BJ (cell line): ENCODE measurements around the gene CFAP74. TPM values are rescaled to one million over a fixed set of nuclear protein-coding genes. Genes with fewer than 3 reads are reported as not detected.

Experiments
- CTCF ChIA-PET: fragments of 350-600 bp; formaldehyde crosslinking; extraction: SDS; loops from one replicate; lab custom pipeline; 2021; ENCODE audit warnings: antibody characterized with exemption, inconsistent platforms; lab: Yijun Ruan, JAX
- POLR2A ChIA-PET: fragments of 300-600 bp; sonication (Branson Sonifier 250); formaldehyde crosslinking; extraction: SDS; loops from one replicate; lab custom pipeline; 2021; ENCODE audit warnings: antibody characterized with exemption; lab: Charles Lee
- DNase-seq: peaks from one replicate; pipeline ENCODE4 v3.0.0-alpha.2; 2011; ENCODE audit warnings: low read depth
- H3K27me3 ChIP-seq: 2 replicates; pipeline ENCODE4 v1.6.0; 2011; ENCODE audit warnings: low read length; ENCODE audit not compliant: control insufficient read depth, insufficient read depth
- H3K36me3 ChIP-seq: 2 replicates; pipeline ENCODE4 v1.5.1; 2011; ENCODE audit warnings: low read length; ENCODE audit not compliant: control insufficient read depth, insufficient read depth
- H3K4me3 ChIP-seq: 2 replicates; pipeline ENCODE4 v1.5.1; 2011; ENCODE audit warnings: low read depth, mild to moderate bottlenecking, control low read depth, low read length
- polyA plus RNA-seq: library from polyadenylated mRNA; depleted of rRNA; stranded (reverse); fragments of >200 nt; gene quantifications from 2 replicates; pipeline ENCODE4 v1.2.3, GENCODE V29; 2011; rRNA removed
- TF ChIP-seq, protein P1 (sequence below): IDR thresholded peaks from 2 replicates; pipeline ENCODE4 v1.5.1; 2011; ENCODE audit warnings: low read depth, mild to moderate bottlenecking, control low read depth, inconsistent platforms, low read length, moderate library complexity; ENCODE audit not compliant: insufficient read depth

CFAP74 gene
- polyA plus RNA-seq, 1 experiment, result not detected

DNA sequence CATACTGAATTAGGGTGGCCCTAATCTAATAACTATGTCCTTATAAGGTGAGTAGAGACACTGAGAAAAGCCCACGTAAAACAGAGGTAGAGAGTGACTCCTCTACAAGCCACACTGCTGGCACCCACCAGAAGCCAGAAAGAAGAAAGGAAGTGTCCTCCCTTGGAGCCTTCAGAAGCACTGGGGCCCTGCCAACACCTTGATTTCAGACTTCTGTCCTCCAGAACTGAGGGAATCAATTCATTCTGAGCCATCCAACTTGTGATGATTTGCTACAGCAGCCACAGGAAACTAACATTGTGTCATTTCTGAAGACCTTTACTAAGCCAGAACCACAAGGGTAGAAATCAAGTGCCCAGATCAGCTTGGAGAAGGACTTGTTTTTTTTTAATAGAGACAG, 127.7 kb downstream of the CFAP74 start:
- ChIA-PET CTCF (interaction anchor here (1.4 kb wide), 1 partner anchor 12 kb away, joined by 6 read pairs; no protein-coding TSS in a partner anchor), POLR2A (no interaction called here)
- TF ChIP-seq, protein P1, sequence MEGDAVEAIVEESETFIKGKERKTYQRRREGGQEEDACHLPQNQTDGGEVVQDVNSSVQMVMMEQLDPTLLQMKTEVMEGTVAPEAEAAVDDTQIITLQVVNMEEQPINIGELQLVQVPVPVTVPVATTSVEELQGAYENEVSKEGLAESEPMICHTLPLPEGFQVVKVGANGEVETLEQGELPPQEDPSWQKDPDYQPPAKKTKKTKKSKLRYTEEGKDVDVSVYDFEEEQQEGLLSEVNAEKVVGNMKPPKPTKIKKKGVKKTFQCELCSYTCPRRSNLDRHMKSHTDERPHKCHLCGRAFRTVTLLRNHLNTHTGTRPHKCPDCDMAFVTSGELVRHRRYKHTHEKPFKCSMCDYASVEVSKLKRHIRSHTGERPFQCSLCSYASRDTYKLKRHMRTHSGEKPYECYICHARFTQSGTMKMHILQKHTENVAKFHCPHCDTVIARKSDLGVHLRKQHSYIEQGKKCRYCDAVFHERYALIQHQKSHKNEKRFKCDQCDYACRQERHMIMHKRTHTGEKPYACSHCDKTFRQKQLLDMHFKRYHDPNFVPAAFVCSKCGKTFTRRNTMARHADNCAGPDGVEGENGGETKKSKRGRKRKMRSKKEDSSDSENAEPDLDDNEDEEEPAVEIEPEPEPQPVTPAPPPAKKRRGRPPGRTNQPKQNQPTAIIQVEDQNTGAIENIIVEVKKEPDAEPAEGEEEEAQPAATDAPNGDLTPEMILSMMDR, result no peak
- DNase-seq, result no peak
- H3K4me3 ChIP-seq, result no peak overlapping the region
- peaks cover 8% of the 10 kb centered on the region for H3K36me3 ChIP-seq
- H3K27me3 ChIP-seq, result no peaks in the 10 kb centered on the region

DNA sequence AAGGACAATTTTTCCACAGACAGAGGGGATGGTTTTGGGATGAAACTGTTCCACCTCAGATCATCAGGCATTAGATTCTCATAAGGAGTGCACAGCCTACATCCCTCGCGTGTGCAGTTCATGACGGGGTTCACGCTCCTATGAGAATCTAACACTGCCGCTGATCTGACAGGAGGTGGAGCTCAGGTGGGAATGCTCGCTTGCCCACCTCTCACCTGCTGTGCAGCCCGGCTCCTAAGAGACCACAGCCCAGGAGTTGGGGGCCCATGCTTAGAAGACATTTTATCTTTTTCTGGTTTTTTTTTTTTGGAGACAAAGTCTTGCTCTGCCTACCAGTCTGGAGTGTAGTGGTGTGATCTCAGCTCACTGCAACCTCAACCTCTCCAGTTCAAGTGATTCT, 128.7 kb downstream of the CFAP74 start:
- DNase-seq, result no peak
- CTCF ChIA-PET, result interaction anchor here (0.8 kb wide), 1 partner anchor 12 kb away, joined by 4 read pairs; no protein-coding TSS in a partner anchor
- peaks cover 8% of the 10 kb centered on the region for H3K36me3 ChIP-seq
- TF ChIP-seq, protein P1, result no peak
- POLR2A ChIA-PET, result no interaction called here
- H3K4me3 ChIP-seq, result no peak overlapping the region
- H3K27me3 ChIP-seq, result no peaks in the 10 kb centered on the region

DNA sequence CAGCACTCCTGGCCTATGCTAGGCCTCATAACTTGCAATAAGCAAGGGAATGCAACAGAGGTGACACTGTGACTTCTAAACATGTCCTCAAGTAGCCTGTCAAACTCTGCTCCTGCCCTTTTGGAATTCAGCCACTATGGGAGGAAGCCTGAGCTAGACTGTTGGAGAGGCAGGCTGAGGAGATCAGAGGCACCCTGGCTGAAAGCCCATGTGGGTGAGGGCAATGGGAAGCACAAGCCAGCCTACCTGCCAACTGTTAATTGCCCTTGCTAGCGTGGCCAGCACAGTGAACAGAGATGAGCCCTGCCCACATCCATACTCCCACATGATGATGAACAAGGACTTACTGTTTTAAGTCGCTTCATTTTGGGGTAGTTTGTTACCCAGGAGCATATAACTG, 130.4 kb downstream of the CFAP74 start:
- POLR2A ChIA-PET, result no interaction called here
- Histone ChIP-seq H3K36me3 (peaks cover 8% of the 10 kb centered on the region), H3K27me3 (no peaks in the 10 kb centered on the region), H3K4me3 (no peak overlapping the region)
- no peak for DNase-seq
- TF ChIP-seq, protein P1, result no peak
- CTCF ChIA-PET, result no interaction called here

DNA sequence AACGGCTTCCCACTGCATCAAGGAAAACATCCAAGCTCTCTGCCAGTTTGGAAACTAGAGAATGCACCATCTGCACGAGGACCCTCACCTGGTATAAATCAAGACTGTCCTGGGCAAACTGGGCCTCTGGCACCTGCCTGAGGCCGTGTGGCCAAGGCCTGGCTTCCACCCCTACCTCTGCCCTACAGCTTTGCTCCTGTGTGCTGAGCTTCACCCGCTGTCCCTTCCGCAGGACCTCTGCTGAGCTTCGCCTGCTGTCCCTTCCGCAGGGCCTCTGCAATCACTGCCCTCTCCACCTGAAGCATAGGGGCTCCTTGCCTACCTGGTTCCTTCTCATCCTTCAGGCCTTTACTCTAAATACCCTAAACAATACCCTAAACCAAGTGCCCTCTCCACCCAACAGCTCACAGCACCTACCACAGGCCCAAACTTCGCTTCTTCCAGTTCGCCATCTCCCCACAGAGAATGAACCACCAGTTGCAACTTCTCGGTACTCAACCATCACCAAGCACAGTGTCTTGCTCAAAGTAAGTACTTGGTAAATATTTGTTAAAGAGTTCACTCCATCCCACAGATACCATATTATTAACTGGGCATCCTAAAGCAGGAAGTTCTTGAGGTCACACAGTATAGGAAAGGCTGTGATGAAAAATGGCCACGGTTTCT, 131.1 kb downstream of the CFAP74 start:
- Histone ChIP-seq H3K36me3 (peaks cover 8% of the 10 kb centered on the region), H3K4me3 (no peak overlapping the region), H3K27me3 (no peaks in the 10 kb centered on the region)
- ChIA-PET POLR2A (no interaction called here), CTCF (interaction anchor here (1.3 kb wide), 1 partner anchor 11 kb away, joined by 4 read pairs; no protein-coding TSS in a partner anchor)
- TF ChIP-seq, protein P1, result no peak
- no peak for DNase-seq

Other genes starting within 250 kb of the CFAP74 start
- 44.3 and 61.6 TPM in 2 replicates for gene NADK, start 225.3 kb downstream of the CFAP74 start, polyA plus RNA-seq
- 487 and 566 TPM in 2 replicates for gene GNB1, start 112.7 kb downstream of the CFAP74 start, polyA plus RNA-seq
- gene CALML6, start 88.5 kb downstream of the CFAP74 start, polyA plus RNA-seq, result 0.31 and 0.45 TPM in 2 replicates
- 0.28 and 1.0 TPM in 2 replicates for gene TMEM52, start 84.5 kb downstream of the CFAP74 start, polyA plus RNA-seq
- not detected in 2 replicates for gene GABRD, start 15.6 kb upstream of the CFAP74 start, polyA plus RNA-seq
- gene PRKCZ, start 46.6 kb upstream of the CFAP74 start, polyA plus RNA-seq, result 1.8 and 2.3 TPM in 2 replicates
- gene FAAP20, start 191.0 kb upstream of the CFAP74 start, polyA plus RNA-seq, result 11.9 and 18.7 TPM in 2 replicates
- 5.1 and 6.3 TPM in 2 replicates for gene SKI, start 224.5 kb upstream of the CFAP74 start, polyA plus RNA-seq